ENCODE measurements around the gene SRMS. TPM values are rescaled to one million over a fixed set of nuclear protein-coding genes. Genes with fewer than 3 reads are reported as not detected.

SRMS gene
- total and polyA plus RNA-seq, 4 donors, result not detected

GRCh38 chr20:63491635-63492230 lies 55.8 kb downstream of the SRMS start:
- peaks cover 2 to 9% (median 5%) of the 10 kb centered on the region in 4 donors for H3K27me3 ChIP-seq (ENCODE audit: control insufficient read depth in 4 of 4, insufficient read depth in 4 of 4, low read length in 3 of 4)
- WGBS, result 65% methylated on average over 4 of the region's 4 CpGs
- H3K27ac ChIP-seq (ENCODE audit: low read depth in 1 of 2, low read length in 2 of 2), result no peak overlapping the region
- no peak for DNase-seq (ENCODE audit: low spot score)
- H3K4me1 ChIP-seq (ENCODE audit: control insufficient read depth in 4 of 4, insufficient read depth in 4 of 4, low read length in 3 of 4), result peaks cover 0 to 9% (median 6%) of the 10 kb centered on the region in 4 donors
- H3K9ac ChIP-seq (ENCODE audit: low read depth in 1 of 2, low read length in 2 of 2), result no peak overlapping the region
- no peaks in the 10 kb centered on the region for H3K36me3 ChIP-seq (ENCODE audit: control insufficient read depth in 4 of 4, insufficient read depth in 3 of 4, low read depth in 1 of 4, low read length in 3 of 4)
- H3K9me3 ChIP-seq (ENCODE audit: control insufficient read depth in 4 of 4, low read length in 3 of 4), result no peaks in the 10 kb centered on the region
- H3K4me3 ChIP-seq (ENCODE audit: low read depth in 1 of 3, low read length in 3 of 3), result no peak overlapping the region
- TF ChIP-seq JUND (IDR thresholded peaks at IDR 0.05) (no peak), RXRA (IDR thresholded peaks at IDR 0.05) (no peak), ATF3 (IDR thresholded peaks at IDR 0.05) (no peak), FOXA1 (IDR thresholded peaks at IDR 0.05) (no peak), FOXA2 (IDR thresholded peaks at IDR 0.05) (no peak), ZBTB33 (IDR thresholded peaks at IDR 0.05) (no peak), CTCF (IDR thresholded peaks at IDR 0.05; ENCODE audit: low read depth, low read length, missing input control) (no peak), YY1 (IDR thresholded peaks at IDR 0.05) (no peak), REST (IDR thresholded peaks at IDR 0.05) (no peak), RAD21 (IDR thresholded peaks at IDR 0.05) (no peak), HNF4A (conservative IDR thresholded peaks at IDR 0.05) (no peak), TAF1 (conservative IDR thresholded peaks at IDR 0.05) (no peak), MAX (IDR thresholded peaks at IDR 0.05) (no peak), EGR1 (IDR thresholded peaks at IDR 0.05; ENCODE audit: low read depth in 2 of 2) (no peak), SP1 (IDR thresholded peaks at IDR 0.05) (no peak), NR2F2 (IDR thresholded peaks at IDR 0.05) (no peak)

Measured in liver (tissue), 9 donors.